Tibial nerve (tissue), 3 donors: ENCODE results near the gene GABBR2.

Experiments used
- CTCF ChIP-seq, 5 experiments: fragments of 200-600 bp in 3 of 5; fragments of 450-650 bp in 2 of 5; sonication (generic) in 3 of 5; IDR thresholded peaks; one replicate each; pipeline ENCODE4 v1.5.1; 2016 to 2019; ENCODE audit warnings: antibody characterized with exemption in 5 of 5, mild to moderate bottlenecking in 3 of 5, moderate library complexity in 2 of 5
- POLR2A ChIP-seq, 2 donors: fragments of 450-650 bp; IDR thresholded peaks; one replicate each; pipeline ENCODE4 v1.6.1; 2017; ENCODE audit warnings: antibody characterized with exemption in 2 of 2, mild to moderate bottlenecking in 2 of 2, moderate library complexity in 2 of 2

DNA sequence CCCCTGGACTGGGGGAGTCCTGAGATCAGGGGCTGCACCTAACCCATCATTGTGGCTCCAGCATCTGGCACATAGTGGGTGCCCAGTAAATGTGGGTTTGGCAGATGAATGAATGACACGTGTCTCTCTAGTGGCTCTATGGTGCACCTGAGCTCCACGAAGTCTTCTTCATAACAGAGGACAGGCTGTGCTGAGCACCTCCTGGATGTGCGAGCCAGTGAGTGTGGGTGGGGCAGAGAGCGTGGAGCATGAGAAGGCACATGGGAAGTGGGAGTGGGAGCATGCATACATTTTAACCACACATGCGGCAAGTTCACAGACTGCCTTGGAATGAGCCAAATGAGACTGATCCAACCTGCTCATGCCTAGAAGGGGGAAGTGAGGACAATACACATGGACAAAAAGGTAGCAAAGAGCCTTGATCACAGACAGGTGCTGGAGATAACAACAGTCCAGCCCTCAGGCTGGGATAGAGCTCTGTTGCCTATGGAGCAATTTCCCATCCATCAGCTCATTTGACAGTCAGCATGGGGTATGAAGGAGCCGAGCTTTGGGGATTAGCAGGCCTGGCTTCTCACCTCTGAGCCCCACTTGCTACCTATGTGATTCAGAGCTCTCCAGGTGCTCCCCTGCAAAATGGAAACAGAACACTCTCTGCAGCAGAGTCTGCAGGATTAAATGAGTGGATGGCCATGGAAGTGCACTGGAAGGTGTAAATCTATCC, 377.0 kb downstream of the GABBR2 start:
- no peak for TF ChIP-seq POLR2A (IDR thresholded peaks at IDR 0.05)
- no peak for TF ChIP-seq CTCF (IDR thresholded peaks at IDR 0.05)
